Measurements from ENCODE around the gene NR6A1.

NR6A1 gene

GRCh38 chr9:124761196-124761595, 9.9 kb downstream of the NR6A1 start:
- DNase-seq = no peak
- TF ChIP-seq CTCF (IDR thresholded peaks at IDR 0.05; ENCODE audit: low read depth, low read length) = no peak
- no peaks in the 10 kb centered on the region for H3K9me3 ChIP-seq
- no peak overlapping the region for H3K4me3 ChIP-seq (ENCODE audit: low read depth, low read length)
- H3K4me1 ChIP-seq = no peaks in the 10 kb centered on the region
- peaks cover 92% of the 10 kb centered on the region for H3K27me3 ChIP-seq
- H3K36me3 ChIP-seq = no peaks in the 10 kb centered on the region

GRCh38 chr9:124760719-124761118, 10.4 kb downstream of the NR6A1 start:
- Histone ChIP-seq H3K4me3 (ENCODE audit: low read depth, low read length) (no peak overlapping the region), H3K36me3 (no peaks in the 10 kb centered on the region), H3K27me3 (peaks cover 92% of the 10 kb centered on the region), H3K9me3 (no peaks in the 10 kb centered on the region), H3K4me1 (no peaks in the 10 kb centered on the region)
- TF ChIP-seq CTCF (IDR thresholded peaks at IDR 0.05; ENCODE audit: low read depth, low read length) = no peak
- DNase-seq = no peak

- Histone ChIP-seq H3K4me1 (no peaks in the 10 kb centered on the region), H3K9me3 (no peaks in the 10 kb centered on the region), H3K4me3 (ENCODE audit: low read depth, low read length) (no peak overlapping the region), H3K36me3 (no peaks in the 10 kb centered on the region), H3K27me3 (peaks cover 92% of the 10 kb centered on the region)
- DNase-seq = no peak
- no peak for TF ChIP-seq CTCF (IDR thresholded peaks at IDR 0.05; ENCODE audit: low read depth, low read length)
Measured at GRCh38 chr9:124759327-124759726, 11.8 kb downstream of the NR6A1 start.

GRCh38 chr9:124758691-124759090, 12.4 kb downstream of the NR6A1 start:
- H3K27me3 ChIP-seq = peaks cover 86% of the 10 kb centered on the region
- H3K4me3 ChIP-seq (ENCODE audit: low read depth, low read length) = no peak overlapping the region
- H3K36me3 ChIP-seq = no peaks in the 10 kb centered on the region
- DNase-seq = no peak
- H3K4me1 ChIP-seq = no peaks in the 10 kb centered on the region
- TF ChIP-seq CTCF (IDR thresholded peaks at IDR 0.05; ENCODE audit: low read depth, low read length) = no peak
- H3K9me3 ChIP-seq = no peaks in the 10 kb centered on the region

- H3K9me3 ChIP-seq = no peaks in the 10 kb centered on the region
- no peaks in the 10 kb centered on the region for H3K4me1 ChIP-seq
- no peaks in the 10 kb centered on the region for H3K36me3 ChIP-seq
- no peak for DNase-seq
- no peak for TF ChIP-seq CTCF (IDR thresholded peaks at IDR 0.05; ENCODE audit: low read depth, low read length)
- no peak overlapping the region for H3K4me3 ChIP-seq (ENCODE audit: low read depth, low read length)
- peaks cover 80% of the 10 kb centered on the region for H3K27me3 ChIP-seq
Measured at GRCh38 chr9:124758061-124758460, 13.1 kb downstream of the NR6A1 start.

GRCh38 chr9:124757616-124758015, 13.5 kb downstream of the NR6A1 start:
- no peak for TF ChIP-seq CTCF (IDR thresholded peaks at IDR 0.05; ENCODE audit: low read depth, low read length)
- H3K4me3 ChIP-seq (ENCODE audit: low read depth, low read length) = no peak overlapping the region
- H3K4me1 ChIP-seq = no peaks in the 10 kb centered on the region
- no peaks in the 10 kb centered on the region for H3K9me3 ChIP-seq
- H3K27me3 ChIP-seq = peaks cover 75% of the 10 kb centered on the region
- no peaks in the 10 kb centered on the region for H3K36me3 ChIP-seq
- no peak for DNase-seq
